HepG2 (cell line): ENCODE measurements around the gene LRTM2. TPM values are rescaled to one million over a fixed set of nuclear protein-coding genes. Genes with fewer than 3 reads are reported as not detected.

Experiments
- AGO1 ChIP-seq: fragments of 200-400 bp; formaldehyde crosslinking; IDR thresholded peaks from 2 replicates; pipeline ENCODE4 v1.6.1; 2017; ENCODE audit warnings: mild to moderate bottlenecking, low read depth, low read length, moderate library complexity; ENCODE audit not compliant: poor library complexity, severe bottlenecking
- ATF7 ChIP-seq, 2 experiments: fragments of 450-650 bp in 1 of 2; sonication (generic) in 1 of 2; formaldehyde crosslinking in 1 of 2; IDR thresholded peaks; 2 replicates each; pipeline versions ENCODE4 v1.4.0 to v1.6.1; 2016 to 2020; ENCODE audit warnings: antibody characterized with exemption in 1 of 2, mild to moderate bottlenecking in 1 of 2, missing genetic modification reagents in 1 of 2
- CBX2 ChIP-seq, 2 experiments: fragments of 200-600 bp in 1 of 2; sonication (generic); formaldehyde crosslinking in 1 of 2; IDR thresholded peaks; 2 replicates each; pipeline versions ENCODE4 v1.7.0 to v1.8.1; 2018 to 2022; ENCODE audit warnings: low read depth in 2 of 2, low read length in 1 of 2, mild to moderate bottlenecking in 1 of 2, missing genetic modification reagents in 1 of 2
- CCDC6 ChIP-seq: sonication (generic); formaldehyde crosslinking; IDR thresholded peaks from 2 replicates; pipeline ENCODE4 v1.8.1; 2022; ENCODE audit warnings: mild to moderate bottlenecking, missing genetic modification reagents, moderate library complexity
- DMTF1 ChIP-seq: sonication (generic); formaldehyde crosslinking; IDR thresholded peaks from 2 replicates; pipeline ENCODE4 v1.4.0; 2020; ENCODE audit warnings: mild to moderate bottlenecking, missing genetic modification reagents
- FOSL2 ChIP-seq: sonication (generic); formaldehyde crosslinking; IDR thresholded peaks from 2 replicates; pipeline ENCODE4 v1.4.0; 2020; ENCODE audit warnings: missing genetic modification reagents
- GABPB1 ChIP-seq: IDR thresholded peaks from 2 replicates; pipeline ENCODE4 v1.6.1; 2016; ENCODE audit warnings: mild to moderate bottlenecking, missing genetic modification reagents, moderate library complexity, missing compliant biosample characterization
- HCFC1 ChIP-seq: fragments of 150-350 bp; IDR thresholded peaks from 2 replicates; pipeline ENCODE4 v1.6.1; 2014; ENCODE audit warnings: low read depth, low read length
- ISX ChIP-seq: sonication (generic); formaldehyde crosslinking; conservative IDR thresholded peaks from 2 replicates; pipeline ENCODE4 v1.5.0; 2020; ENCODE audit warnings: missing genetic modification reagents
- LRRFIP1 ChIP-seq: sonication (generic); formaldehyde crosslinking; conservative IDR thresholded peaks from 2 replicates; pipeline ENCODE4 v1.4.0; 2020; ENCODE audit warnings: missing genetic modification reagents
- NR2F2 ChIP-seq: IDR thresholded peaks from 2 replicates; pipeline ENCODE4 v1.6.1; 2012; ENCODE audit warnings: low read depth, inconsistent platforms, borderline replicate concordance
- RAD21 ChIP-seq: fragments of 450-650 bp; formaldehyde crosslinking; IDR thresholded peaks from 2 replicates; pipeline ENCODE4 v1.5.0; 2020; ENCODE audit warnings: mild to moderate bottlenecking
- RCOR2 ChIP-seq: IDR thresholded peaks from 2 replicates; pipeline ENCODE4 v1.6.1; 2016; ENCODE audit warnings: missing biosample characterization, missing genetic modification reagents
- REPIN1 ChIP-seq: sonication (generic); formaldehyde crosslinking; IDR thresholded peaks from 2 replicates; pipeline ENCODE4 v1.8.0; 2022; ENCODE audit warnings: missing genetic modification reagents, low read depth, mild to moderate bottlenecking, borderline replicate concordance
- ZHX1 ChIP-seq: sonication (generic); formaldehyde crosslinking; IDR thresholded peaks from 2 replicates; pipeline ENCODE4 v1.8.1; 2022; ENCODE audit warnings: low read depth, mild to moderate bottlenecking, missing genetic modification reagents
- ZNF414 ChIP-seq: sonication (generic); formaldehyde crosslinking; IDR thresholded peaks from 2 replicates; pipeline ENCODE4 v1.5.0; 2020; ENCODE audit warnings: missing genetic modification reagents
- ZNF644 ChIP-seq: IDR thresholded peaks from 2 replicates; pipeline ENCODE4 v1.6.1; 2016; ENCODE audit warnings: low read depth
- ZNF724P ChIP-seq: sonication (generic); formaldehyde crosslinking; IDR thresholded peaks from 2 replicates; pipeline ENCODE4 v1.8.0; 2022; ENCODE audit warnings: missing genetic modification reagents, borderline replicate concordance
- ZNF768 ChIP-seq: sonication (generic); formaldehyde crosslinking; IDR thresholded peaks from 2 replicates; pipeline ENCODE4 v1.4.0; 2020; ENCODE audit warnings: missing genetic modification reagents
- ZNF782 ChIP-seq: sonication (generic); formaldehyde crosslinking; IDR thresholded peaks from 2 replicates; pipeline ENCODE4 v1.4.0; 2020; ENCODE audit warnings: missing genetic modification reagents, mild to moderate bottlenecking, borderline replicate concordance
- polyA plus RNA-seq, 8 experiments: library from polyadenylated mRNA; depleted of rRNA in 3 of 8; stranded (reverse) in 7 of 8; unstranded in 1 of 8; fragments of >200 nt; fragmentation: Illumina TruSeq in 4 of 8; extraction: Trizol in 4 of 8; gene quantifications; 2 replicates each; pipeline versions ENCODE4 v1.2.1 to v1.2.3, GENCODE V29; 2011 to 2016; ENCODE audit warnings: low read depth in 4 of 8, missing spikeins in 1 of 8, mixed read lengths in 1 of 8; ENCODE audit not compliant: insufficient read depth in 1 of 8
- total RNA-seq, 5 experiments: library from RNA; depleted of rRNA; stranded (reverse); fragments of >200 nt; fragmentation: Illumina TruSeq; extraction: Trizol; gene quantifications; 2 replicates each; pipeline ENCODE4 v1.2.3, GENCODE V29; 2016; ENCODE audit warnings: low read depth in 1 of 5

Gene LRTM2
- total and polyA plus RNA-seq, 2 of the 13 experiments (the other 11 are each of a cell fraction or from before 2014, with no cell fraction given): 0.09 TPM; not detected in 1

GRCh38 chr12:1795785-1796514 lies 24.4 kb upstream of the LRTM2 start (continued):
- TF ChIP-seq LRRFIP1 (no peak), RAD21 (peak; percentile 100), ZNF768 (CRISPR knock-in tag) (no peak), ZHX1 (CRISPR knock-in tag) (0 out of 2 replicates have a peak, but pooled peaks have one; percentile 21), NR2F2 (peak; percentile 33; the same call in 1 of the 2 replicates), ZNF644 (CRISPR knock-in tag) (no peak), DMTF1 (CRISPR knock-in tag) (no peak), ISX (CRISPR knock-in tag) (0 out of 2 replicates have a peak, but pooled peaks have one; percentile 47), ZNF782 (CRISPR knock-in tag) (0 out of 2 replicates have a peak, but pooled peaks have one; percentile 51), GABPB1 (CRISPR knock-in tag) (peak; percentile 59; the same call in 1 of the 2 replicates), ZNF724P (CRISPR knock-in tag) (peak; percentile 88), CBX2 (IDR thresholded peaks at IDR 0.05; ENCODE audit: low read depth, low read length) (no peak), CBX2 (CRISPR knock-in tag; IDR thresholded peaks at IDR 0.05; ENCODE audit: low read depth) (0 out of 2 replicates have a peak, but pooled peaks have one; percentile 47), ATF7 (IDR thresholded peaks at IDR 0.05) (no peak), ATF7 (CRISPR knock-in tag; IDR thresholded peaks at IDR 0.05) (no peak), CCDC6 (CRISPR knock-in tag) (peak; percentile 70), ZNF414 (CRISPR knock-in tag) (0 out of 2 replicates have a peak, but pooled peaks have one; percentile 30), AGO1 (peak; percentile 87), HCFC1 (no peak), RCOR2 (CRISPR knock-in tag) (no peak), REPIN1 (CRISPR knock-in tag) (peak; percentile 60; the same call in 1 of the 2 replicates), FOSL2 (0 out of 2 replicates have a peak, but pooled peaks have one; percentile 2)
